Motor neuron (in vitro differentiated cells): ENCODE measurements around the gene AZIN2. TPM values are rescaled to one million over a fixed set of nuclear protein-coding genes. Genes with fewer than 3 reads are reported as not detected.
A peak's percentile ranks its signal among the peaks of the same experiment; 100 is the strongest.
"Not testable (repeated sequence)": the region's sequence is repeated elsewhere in the genome, so short reads cannot be mapped to it uniquely, and the experiment has no call there.

ENCODE experiments used
- ATAC-seq, 8 experiments: fragments of 200-7000 bp; cut with Tn5 transposase; replicated peaks in 6 of 8; 2 replicates each; pipeline ENCODE4 v1.8.0; 2021; ENCODE audit warnings: mild to moderate bottlenecking in 8 of 8, moderate library complexity in 8 of 8
- H3K27ac ChIP-seq, 2 donors: fragments of 250-450 bp; sonication (Bioruptor Pico); 2 replicates each; pipeline ENCODE4 v1.9.0; 2021; ENCODE audit warnings: antibody characterized with exemption in 2 of 2, mild to moderate bottlenecking in 2 of 2, moderate library complexity in 1 of 2
- H3K4me1 ChIP-seq, 2 donors: fragments of 250-450 bp; sonication (Bioruptor Pico); replicated peaks in 1 of 2; 2 replicates each; pipeline ENCODE4 v1.6.1; 2021; ENCODE audit warnings: antibody characterized with exemption in 2 of 2, mild to moderate bottlenecking in 2 of 2, moderate library complexity in 1 of 2
- H3K4me3 ChIP-seq, 5 donors: fragments of 250-450 bp; sonication (Bioruptor Pico); 2 replicates each; pipeline ENCODE4 v1.9.0; 2021; ENCODE audit warnings: antibody characterized with exemption in 5 of 5, mild to moderate bottlenecking in 5 of 5, moderate library complexity in 4 of 5
- WGBS, 10 experiments: fragments of 450-650 bp; shearing (Covaris generic); methylation state at CpG; one replicate each; pipeline ENCODE4 v1.0.0; 2022; 5-methylcytosine and 5-hydroxymethylcytosine counted together
- in situ Hi-C, 9 experiments: fragments of 400-800 bp; cut with MboI; loops; one replicate each; pipeline ENCODE4 v1.15.0; 2021; ENCODE audit warnings: low sequenced_read_pairs in 9 of 9, low pct_unique_long_range_greater_than_20kb in 2 of 9; ENCODE audit not compliant: unreplicated experiment in 9 of 9
- total RNA-seq, 8 experiments: library from RNA; unstranded; fragments of 300-600 nt; gene quantifications; 2 replicates each; pipeline versions ENCODE4 v1.2.3 to v1.2.4, GENCODE V29; 2022

AZIN2 gene
- total RNA-seq, 8 experiments from 2014 or later: 4.7 to 15.5 (median 11.6) TPM

- no peaks in the 10 kb centered on the region for H3K4me1 ChIP-seq
- in situ Hi-C loops: loop anchor here in 1 of 9 experiments (25.0 kb wide), 1 partner anchor 128 kb away; no protein-coding TSS in a partner anchor
- WGBS, 10 experiments: 33 to 83% (median 66%) methylated on average over 1 to 10 of the region's 10 CpGs
- no peak overlapping the region for H3K27ac ChIP-seq
- no peak for ATAC-seq
- H3K4me3 ChIP-seq: no peak overlapping the region
Measured at GRCh38 chr1:33065301-33065700, 15.7 kb upstream of the AZIN2 start.

GRCh38 chr1:33066477-33066876 is 14.5 kb upstream of the AZIN2 start:
- in situ Hi-C loops: loop anchor here in 1 of 9 experiments (25.0 kb wide), 1 partner anchor 129 kb away; no protein-coding TSS in a partner anchor
- not testable (repeated sequence) for H3K27ac ChIP-seq, H3K4me3 ChIP-seq, ATAC-seq, H3K4me1 ChIP-seq
- 14 to 100% (median 88%) methylated on average over 1 to 3 of the region's 3 CpGs; no CpG with 5 or more reads in 2 of the 10 experiments for WGBS, 10 experiments

- H3K27ac ChIP-seq, H3K4me3 ChIP-seq, H3K4me1 ChIP-seq, ATAC-seq: not testable (repeated sequence)
- in situ Hi-C loops: loop anchor here in 1 of 9 experiments (25.0 kb wide), 1 partner anchor 131 kb away; no protein-coding TSS in a partner anchor
- 31 to 100% (median 80%) methylated on average over 1 to 2 of the region's 2 CpGs; no CpG with 5 or more reads in 4 of the 10 experiments for WGBS, 10 experiments
Measured at GRCh38 chr1:33068108-33068507, 12.8 kb upstream of the AZIN2 start.

GRCh38 chr1:33070628-33071027 is 10.3 kb upstream of the AZIN2 start:
- in situ Hi-C loops: loop anchor here in 1 of 9 experiments (25.0 kb wide), 1 partner anchor 133 kb away; no protein-coding TSS in a partner anchor
- WGBS, 10 experiments: 56 to 100% (median 90%) methylated on average over 1 of the region's 1 CpG; no CpG with 5 or more reads in 2 of the 10 experiments
- no peaks in the 10 kb centered on the region for H3K4me1 ChIP-seq
- no peak overlapping the region for H3K27ac ChIP-seq
- no peak for ATAC-seq
- no peak overlapping the region for H3K4me3 ChIP-seq

- ATAC-seq: peak in 2 of 8 experiments; percentile 70 to 93
- in situ Hi-C loops: loop anchor here in 1 of 9 experiments (25.0 kb wide), 1 partner anchor 135 kb away; no protein-coding TSS in a partner anchor
Measured at GRCh38 chr1:33072707-33073106, 8.2 kb upstream of the AZIN2 start.

GRCh38 chr1:33074193-33074945 is 6.6 kb upstream of the AZIN2 start:
- Histone ChIP-seq H3K27ac (no peak overlapping the region), H3K4me1 (no peaks in the 10 kb centered on the region), H3K4me3 (no peak overlapping the region)
- in situ Hi-C loops: loop anchor here in 1 of 9 experiments (25.0 kb wide), 1 partner anchor 137 kb away; no protein-coding TSS in a partner anchor
- 20 to 57% (median 43%) methylated on average over 1 to 4 of the region's 4 CpGs; no CpG with 5 or more reads in 1 of the 10 experiments for WGBS, 10 experiments
- peak in 1 of 8 experiments; percentile 76 for ATAC-seq

More at GRCh38 chr1:33072707-33073106, 8.2 kb upstream of the AZIN2 start:
- H3K4me3 ChIP-seq: no peak overlapping the region
- whole genome bisulfite sequencing, 10 experiments: 40 to 100% (median 83%) methylated on average over 1 to 2 of the region's 2 CpGs; no CpG with 5 or more reads in 6 of the 10 experiments
- H3K27ac ChIP-seq: no peak overlapping the region
- H3K4me1 ChIP-seq: no peaks in the 10 kb centered on the region

GRCh38 chr1:33078030-33078591 is 2.8 kb upstream of the AZIN2 start:
- H3K27ac ChIP-seq: no peak overlapping the region
- in situ Hi-C loops: loop anchor here in 2 of 9 experiments (25.0 kb wide), 2 partner anchors 384 to 666 kb away; partner anchors contain the start of gene ZSCAN20 (in 1 of the 2)
- 0 to 100% (median 14%) methylated on average over 1 of the region's 1 CpG; no CpG with 5 or more reads in 2 of the 10 experiments for WGBS, 10 experiments

GRCh38 chr1:33080373-33080772 is 580 bp upstream of the AZIN2 start:
- H3K27ac ChIP-seq: no peak overlapping the region
- ATAC-seq: no peak
- peaks cover 10% of the 10 kb centered on the region in 2 donors for H3K4me1 ChIP-seq
- WGBS, 10 experiments: 28 to 100% (median 37%) methylated on average over 1 to 6 of the region's 6 CpGs; no CpG with 5 or more reads in 1 of the 10 experiments
- H3K4me3 ChIP-seq: peak overlapping the region; percentile 44 to 58 (median 52)
- in situ Hi-C loops: loop anchor here in 2 of 9 experiments (25.0 kb wide), 2 partner anchors 382 to 668 kb away; partner anchors contain the start of gene ZSCAN20 (in 1 of the 2)

More at GRCh38 chr1:33078030-33078591, 2.8 kb upstream of the AZIN2 start:
- ATAC-seq: no peak
- Histone ChIP-seq H3K4me1 (peaks cover 10% of the 10 kb centered on the region in 2 donors), H3K4me3 (no peak overlapping the region)

GRCh38 chr1:33081554-33082305 is 777 bp downstream of the AZIN2 start:
- in situ Hi-C loops: loop anchor here in 2 of 9 experiments (25.0 kb wide), 2 partner anchors 381 to 669 kb away; partner anchors contain the start of gene ZSCAN20 (in 1 of the 2)
- peak in 3 of 8 experiments; percentile 0 to 12 (median 12) for ATAC-seq
- WGBS, 10 experiments: 0 to 11% (median 2%) methylated on average over 1 to 11 of the region's 35 CpGs; no CpG with 5 or more reads in 3 of the 10 experiments
- Histone ChIP-seq H3K4me1 (peaks cover 10 to 14% of the 10 kb centered on the region in 2 donors), H3K4me3 (peak overlapping the region; percentile 44 to 58 (median 52)), H3K27ac (no peak overlapping the region)

GRCh38 chr1:33082575-33083108 is 1.7 kb downstream of the AZIN2 start:
- in situ Hi-C loops: loop anchor here in 2 of 9 experiments (25.0 kb wide), 2 partner anchors 380 to 670 kb away; partner anchors contain the start of gene ZSCAN20 (in 1 of the 2)
- Histone ChIP-seq H3K4me1 (peaks cover 10 to 14% of the 10 kb centered on the region in 2 donors), H3K4me3 (no peak overlapping the region), H3K27ac (no peak overlapping the region)
- 36 to 100% (median 62%) methylated on average over 1 to 6 of the region's 6 CpGs; no CpG with 5 or more reads in 2 of the 10 experiments for WGBS, 10 experiments
- no peak for ATAC-seq

GRCh38 chr1:33085332-33085731 is 4.4 kb downstream of the AZIN2 start:
- no peak for ATAC-seq
- in situ Hi-C loops: loop anchor here in 2 of 9 experiments (25.0 kb wide), 2 partner anchors 377 to 673 kb away; partner anchors contain the start of gene ZSCAN20 (in 1 of the 2)
- no peak overlapping the region for H3K27ac ChIP-seq
- no peak overlapping the region for H3K4me3 ChIP-seq
- peaks cover 9 to 12% of the 10 kb centered on the region in 2 donors for H3K4me1 ChIP-seq
- 87 to 93% (median 92%) methylated on average over 2 to 4 of the region's 4 CpGs; no CpG with 5 or more reads in 7 of the 10 experiments for WGBS, 10 experiments
